PC-9 (cell line): Measurements from ENCODE around the gene AP3S2.
"Not testable (repeated sequence)": the region's sequence is repeated elsewhere in the genome, so short reads cannot be mapped to it uniquely, and the experiment has no call there.

Experiments used
- EZH2 ChIP-seq: fragments of 200-600 bp; sonication (generic); IDR thresholded peaks from 2 replicates; pipeline ENCODE4 v1.8.0; 2017; ENCODE audit warnings: antibody characterized with exemption, low read depth
- TF ChIP-seq, protein P1 (sequence below): fragments of 200-600 bp; sonication (generic); conservative IDR thresholded peaks from 2 replicates; pipeline ENCODE4 v1.6.1; 2017; ENCODE audit warnings: mixed run types, antibody characterized with exemption, mild to moderate bottlenecking, moderate library complexity

DNA sequence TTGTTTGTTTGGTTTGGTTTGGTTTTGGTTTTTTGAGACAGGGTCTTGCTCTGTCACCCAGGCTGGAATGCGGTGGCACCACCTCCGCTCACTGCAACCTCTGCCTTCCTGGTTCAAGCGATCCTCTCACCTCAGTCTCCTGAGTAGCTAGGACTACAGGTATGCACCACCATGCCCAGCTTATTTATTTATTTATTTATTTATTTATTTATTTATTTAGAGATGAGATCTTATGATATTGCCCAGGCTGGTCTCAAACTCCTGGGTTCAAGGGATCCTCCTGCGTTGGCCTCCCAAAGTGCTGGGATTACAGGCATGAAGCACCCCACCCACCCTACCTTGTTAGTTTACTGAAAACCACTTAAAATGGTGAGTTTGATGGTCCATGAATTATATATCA lies 105.2 kb downstream of the AP3S2 start:
- TF ChIP-seq, protein P1, sequence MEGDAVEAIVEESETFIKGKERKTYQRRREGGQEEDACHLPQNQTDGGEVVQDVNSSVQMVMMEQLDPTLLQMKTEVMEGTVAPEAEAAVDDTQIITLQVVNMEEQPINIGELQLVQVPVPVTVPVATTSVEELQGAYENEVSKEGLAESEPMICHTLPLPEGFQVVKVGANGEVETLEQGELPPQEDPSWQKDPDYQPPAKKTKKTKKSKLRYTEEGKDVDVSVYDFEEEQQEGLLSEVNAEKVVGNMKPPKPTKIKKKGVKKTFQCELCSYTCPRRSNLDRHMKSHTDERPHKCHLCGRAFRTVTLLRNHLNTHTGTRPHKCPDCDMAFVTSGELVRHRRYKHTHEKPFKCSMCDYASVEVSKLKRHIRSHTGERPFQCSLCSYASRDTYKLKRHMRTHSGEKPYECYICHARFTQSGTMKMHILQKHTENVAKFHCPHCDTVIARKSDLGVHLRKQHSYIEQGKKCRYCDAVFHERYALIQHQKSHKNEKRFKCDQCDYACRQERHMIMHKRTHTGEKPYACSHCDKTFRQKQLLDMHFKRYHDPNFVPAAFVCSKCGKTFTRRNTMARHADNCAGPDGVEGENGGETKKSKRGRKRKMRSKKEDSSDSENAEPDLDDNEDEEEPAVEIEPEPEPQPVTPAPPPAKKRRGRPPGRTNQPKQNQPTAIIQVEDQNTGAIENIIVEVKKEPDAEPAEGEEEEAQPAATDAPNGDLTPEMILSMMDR = not testable (repeated sequence)
- TF ChIP-seq EZH2 = not testable (repeated sequence)
